ENCODE results near the gene TCERG1L.

- TF ChIP-seq CTCF (conservative IDR thresholded peaks at IDR 0.05; ENCODE audit: low read length) (no peak), EZH2phosphoT487 (IDR thresholded peaks at IDR 0.05; ENCODE audit: borderline replicate concordance) (no peak)
Measured at GRCh38 chr10:131288648-131289047, 22.9 kb downstream of the TCERG1L start.
